ENCODE results near the gene CSN2. TPM values are rescaled to one million over a fixed set of nuclear protein-coding genes. Genes with fewer than 3 reads are reported as not detected.
"Not testable (repeated sequence)": the region's sequence is repeated elsewhere in the genome, so short reads cannot be mapped to it uniquely, and the experiment has no call there.

CSN2 gene
- total RNA-seq, 1 donor from 2014 or later = not detected

DNA sequence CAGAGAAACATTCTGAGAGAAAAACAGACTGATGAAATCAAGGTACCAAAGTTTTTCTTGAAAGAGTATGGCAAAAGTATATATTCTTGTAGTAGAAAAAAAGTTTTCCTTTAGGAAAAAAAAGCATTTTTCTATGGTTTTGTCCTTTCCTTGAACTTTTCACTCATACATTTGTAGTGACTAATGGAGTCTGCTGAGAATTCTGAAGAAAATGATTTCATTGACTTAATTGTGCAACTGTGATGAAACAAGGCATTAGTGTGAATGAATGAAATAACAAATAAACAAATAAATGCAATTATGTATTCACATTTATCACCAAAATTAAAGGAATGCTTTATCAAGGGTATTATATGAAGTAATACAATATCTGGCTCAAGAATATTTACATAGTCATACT lies 29.0 kb downstream of the CSN2 start:
- DNase-seq (ENCODE audit: extremely low spot score, unreplicated experiment) = no peak
- no peaks in the 10 kb centered on the region for H3K9me3 Mint-ChIP-seq (ENCODE audit: unreplicated experiment)

GRCh38 chr4:69934150-69934549 lies 31.4 kb downstream of the CSN2 start:
- no peak for DNase-seq (ENCODE audit: extremely low spot score, unreplicated experiment)
- H3K9me3 Mint-ChIP-seq (ENCODE audit: unreplicated experiment) = no peaks in the 10 kb centered on the region
- H3K36me3 Mint-ChIP-seq (ENCODE audit: unreplicated experiment) = no peaks in the 10 kb centered on the region
- TF ChIP-seq, protein P1, sequence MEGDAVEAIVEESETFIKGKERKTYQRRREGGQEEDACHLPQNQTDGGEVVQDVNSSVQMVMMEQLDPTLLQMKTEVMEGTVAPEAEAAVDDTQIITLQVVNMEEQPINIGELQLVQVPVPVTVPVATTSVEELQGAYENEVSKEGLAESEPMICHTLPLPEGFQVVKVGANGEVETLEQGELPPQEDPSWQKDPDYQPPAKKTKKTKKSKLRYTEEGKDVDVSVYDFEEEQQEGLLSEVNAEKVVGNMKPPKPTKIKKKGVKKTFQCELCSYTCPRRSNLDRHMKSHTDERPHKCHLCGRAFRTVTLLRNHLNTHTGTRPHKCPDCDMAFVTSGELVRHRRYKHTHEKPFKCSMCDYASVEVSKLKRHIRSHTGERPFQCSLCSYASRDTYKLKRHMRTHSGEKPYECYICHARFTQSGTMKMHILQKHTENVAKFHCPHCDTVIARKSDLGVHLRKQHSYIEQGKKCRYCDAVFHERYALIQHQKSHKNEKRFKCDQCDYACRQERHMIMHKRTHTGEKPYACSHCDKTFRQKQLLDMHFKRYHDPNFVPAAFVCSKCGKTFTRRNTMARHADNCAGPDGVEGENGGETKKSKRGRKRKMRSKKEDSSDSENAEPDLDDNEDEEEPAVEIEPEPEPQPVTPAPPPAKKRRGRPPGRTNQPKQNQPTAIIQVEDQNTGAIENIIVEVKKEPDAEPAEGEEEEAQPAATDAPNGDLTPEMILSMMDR (IDR thresholded peaks at IDR 0.05) = no peak
- H3K27me3 Mint-ChIP-seq (ENCODE audit: unreplicated experiment) = peaks cover 31% of the 10 kb centered on the region
- H3K4me1 Mint-ChIP-seq (ENCODE audit: unreplicated experiment) = no peaks in the 10 kb centered on the region
- H3K4me3 Mint-ChIP-seq (ENCODE audit: unreplicated experiment) = no peak overlapping the region
- no peak overlapping the region for H3K27ac Mint-ChIP-seq (ENCODE audit: unreplicated experiment)

More for the DNA sequence above, 29.0 kb downstream of the CSN2 start:
- Mint-ChIP-seq H3K4me1 (ENCODE audit: unreplicated experiment) (no peaks in the 10 kb centered on the region), H3K27me3 (ENCODE audit: unreplicated experiment) (peaks cover 28% of the 10 kb centered on the region), H3K27ac (ENCODE audit: unreplicated experiment) (no peak overlapping the region), H3K4me3 (ENCODE audit: unreplicated experiment) (no peak overlapping the region), H3K36me3 (ENCODE audit: unreplicated experiment) (no peaks in the 10 kb centered on the region)
- TF ChIP-seq, protein P1 (IDR thresholded peaks at IDR 0.05) = no peak

DNA sequence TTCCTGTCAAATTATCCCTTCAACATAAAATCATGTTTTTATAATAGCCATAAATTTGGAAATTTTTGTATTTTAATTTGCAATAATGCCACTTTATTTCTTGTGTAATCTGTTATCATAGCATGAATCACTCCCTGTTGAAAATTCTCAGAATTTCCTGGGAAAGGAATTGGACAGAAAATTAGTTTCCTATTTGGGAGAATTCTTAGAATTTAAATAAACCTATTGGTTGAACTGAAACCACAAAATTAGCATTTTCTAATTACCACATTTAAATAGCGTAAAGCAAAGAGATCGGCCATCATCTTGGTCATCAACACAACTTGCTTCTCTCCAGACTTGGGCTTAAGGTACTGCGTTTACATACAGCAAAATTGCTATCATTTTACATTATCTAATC lies 34.8 kb downstream of the CSN2 start, which contains the start of gene CSN1S1:
Gene CSN1S1, plus strand, starts transcription at position 301 of the 400 bp plus-strand sequence. CDS start 1,488 bp downstream, outside the sequence.
- H3K4me1 Mint-ChIP-seq (ENCODE audit: unreplicated experiment) = no peaks in the 10 kb centered on the region

DNA sequence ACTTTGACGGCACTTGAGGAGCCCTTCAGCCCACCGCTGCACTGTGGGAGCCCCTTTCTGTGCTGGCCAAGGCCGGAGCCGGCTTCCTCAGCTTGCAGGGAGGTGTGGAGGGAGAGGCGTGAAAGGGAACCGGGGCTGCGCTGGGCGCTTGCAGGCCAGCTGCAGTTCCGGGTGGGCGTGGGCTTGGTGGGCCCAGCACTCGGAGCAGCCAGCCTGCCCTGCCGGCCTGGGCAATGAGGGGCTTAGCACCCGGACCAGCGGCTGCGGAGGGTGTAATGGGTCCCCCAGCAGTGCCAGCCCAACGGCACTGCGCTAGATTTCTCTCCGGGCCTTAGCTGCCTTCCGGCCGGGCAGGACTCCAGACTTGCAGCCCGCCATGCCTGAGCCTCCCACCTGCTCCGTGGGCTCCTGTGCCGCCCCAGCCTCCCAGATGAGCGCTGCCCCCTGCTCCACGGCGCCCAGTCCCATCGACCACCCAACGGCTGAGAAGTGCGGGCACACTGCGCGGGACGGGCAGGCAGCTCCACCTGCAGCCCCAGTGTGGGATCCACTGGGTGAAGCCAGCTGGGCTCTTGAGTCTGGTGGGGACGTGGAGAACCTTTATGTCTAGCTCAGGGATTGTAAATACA lies 41.6 kb downstream of the CSN2 start:
- not testable (repeated sequence) for H3K27me3 Mint-ChIP-seq (ENCODE audit: unreplicated experiment); H3K27ac Mint-ChIP-seq (ENCODE audit: unreplicated experiment); H3K9me3 Mint-ChIP-seq (ENCODE audit: unreplicated experiment); H3K4me3 Mint-ChIP-seq (ENCODE audit: unreplicated experiment); H3K4me1 Mint-ChIP-seq (ENCODE audit: unreplicated experiment); H3K36me3 Mint-ChIP-seq (ENCODE audit: unreplicated experiment); DNase-seq (ENCODE audit: extremely low spot score, unreplicated experiment)

More for the DNA sequence above, 34.8 kb downstream of the CSN2 start, which contains the start of gene CSN1S1:
- Mint-ChIP-seq H3K27me3 (ENCODE audit: unreplicated experiment) (peaks cover 20% of the 10 kb centered on the region), H3K9me3 (ENCODE audit: unreplicated experiment) (no peaks in the 10 kb centered on the region), H3K4me3 (ENCODE audit: unreplicated experiment) (no peak within 1 kb of the TSS), H3K36me3 (ENCODE audit: unreplicated experiment) (no peaks in the 10 kb centered on the region), H3K27ac (ENCODE audit: unreplicated experiment) (no peak within 1 kb of the TSS)
- TF ChIP-seq, protein P1 (IDR thresholded peaks at IDR 0.05) = no peak
- DNase-seq (ENCODE audit: extremely low spot score, unreplicated experiment) = no peak

- TF ChIP-seq, protein P1 (IDR thresholded peaks at IDR 0.05) = no peak
- no peak for DNase-seq (ENCODE audit: extremely low spot score, unreplicated experiment)
- Mint-ChIP-seq H3K4me1 (ENCODE audit: unreplicated experiment) (no peaks in the 10 kb centered on the region), H3K9me3 (ENCODE audit: unreplicated experiment) (no peaks in the 10 kb centered on the region), H3K36me3 (ENCODE audit: unreplicated experiment) (no peaks in the 10 kb centered on the region), H3K4me3 (ENCODE audit: unreplicated experiment) (no peak overlapping the region), H3K27ac (ENCODE audit: unreplicated experiment) (no peak overlapping the region), H3K27me3 (ENCODE audit: unreplicated experiment) (peaks cover 13% of the 10 kb centered on the region)
Measured at GRCh38 chr4:69920874-69921273, 44.7 kb downstream of the CSN2 start.
